ENCODE results near the gene PRKN.

The PRKN gene

DNA sequence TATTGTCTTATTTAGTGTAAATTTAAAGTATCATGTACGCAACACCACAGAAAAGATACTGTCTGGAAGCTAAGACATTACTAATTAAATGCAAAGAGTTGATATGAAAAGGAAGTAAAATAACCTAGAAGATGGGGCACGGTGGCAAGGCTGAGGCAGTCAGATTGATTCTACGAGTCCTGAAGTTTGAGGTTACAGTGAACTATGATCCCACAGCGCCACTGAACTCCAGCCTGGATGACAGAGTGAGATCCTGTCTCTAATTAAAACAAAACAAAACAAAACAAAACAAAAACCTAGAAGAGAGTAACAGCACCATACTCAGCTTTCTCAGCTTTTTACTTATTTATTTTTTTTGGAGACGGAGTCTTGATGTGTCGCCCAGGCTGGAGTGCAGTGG is 199.0 kb downstream of the PRKN start:
- DNase-seq (ENCODE audit: low read depth), result no peak
- TF ChIP-seq, protein P1, sequence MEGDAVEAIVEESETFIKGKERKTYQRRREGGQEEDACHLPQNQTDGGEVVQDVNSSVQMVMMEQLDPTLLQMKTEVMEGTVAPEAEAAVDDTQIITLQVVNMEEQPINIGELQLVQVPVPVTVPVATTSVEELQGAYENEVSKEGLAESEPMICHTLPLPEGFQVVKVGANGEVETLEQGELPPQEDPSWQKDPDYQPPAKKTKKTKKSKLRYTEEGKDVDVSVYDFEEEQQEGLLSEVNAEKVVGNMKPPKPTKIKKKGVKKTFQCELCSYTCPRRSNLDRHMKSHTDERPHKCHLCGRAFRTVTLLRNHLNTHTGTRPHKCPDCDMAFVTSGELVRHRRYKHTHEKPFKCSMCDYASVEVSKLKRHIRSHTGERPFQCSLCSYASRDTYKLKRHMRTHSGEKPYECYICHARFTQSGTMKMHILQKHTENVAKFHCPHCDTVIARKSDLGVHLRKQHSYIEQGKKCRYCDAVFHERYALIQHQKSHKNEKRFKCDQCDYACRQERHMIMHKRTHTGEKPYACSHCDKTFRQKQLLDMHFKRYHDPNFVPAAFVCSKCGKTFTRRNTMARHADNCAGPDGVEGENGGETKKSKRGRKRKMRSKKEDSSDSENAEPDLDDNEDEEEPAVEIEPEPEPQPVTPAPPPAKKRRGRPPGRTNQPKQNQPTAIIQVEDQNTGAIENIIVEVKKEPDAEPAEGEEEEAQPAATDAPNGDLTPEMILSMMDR (IDR thresholded peaks at IDR 0.05; ENCODE audit: insufficient read depth, low read depth, low read length, missing control alignments), result no peak
- no peak overlapping the region for H3K4me3 ChIP-seq (ENCODE audit: low read length)

- H3K4me3 ChIP-seq (ENCODE audit: low read length), result no peak overlapping the region
- no peak for DNase-seq (ENCODE audit: low read depth)
- TF ChIP-seq, protein P1 (IDR thresholded peaks at IDR 0.05; ENCODE audit: insufficient read depth, low read depth, low read length, missing control alignments), result no peak
Observed at GRCh38 chr6:162526960-162527359, 200.6 kb downstream of the PRKN start.

DNA sequence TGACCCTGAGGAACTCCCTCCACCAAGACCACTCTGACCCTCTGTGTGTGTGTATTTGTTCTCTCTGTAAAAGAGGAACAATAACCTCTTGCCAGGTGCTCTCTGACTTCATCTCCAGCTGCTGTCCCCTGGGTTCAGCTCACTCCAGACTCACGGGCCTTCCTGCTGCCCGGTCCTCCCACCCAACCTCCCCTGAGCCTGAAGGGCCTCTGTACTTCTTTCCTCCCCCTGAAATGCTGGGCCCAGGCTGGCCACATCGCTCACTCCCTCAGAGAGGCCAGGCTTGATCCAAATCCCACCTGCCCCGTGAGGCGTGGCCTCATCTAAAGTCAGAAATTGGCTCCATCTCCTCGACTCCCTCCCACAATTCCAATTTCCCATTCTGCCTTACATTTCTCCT is 202.4 kb downstream of the PRKN start:
- no peak overlapping the region for H3K4me3 ChIP-seq (ENCODE audit: low read length)
- TF ChIP-seq, protein P1 (IDR thresholded peaks at IDR 0.05; ENCODE audit: insufficient read depth, low read depth, low read length, missing control alignments), result no peak
- no peak for DNase-seq (ENCODE audit: low read depth)

GRCh38 chr6:162512744-162513143 is 214.8 kb downstream of the PRKN start:
- TF ChIP-seq, protein P1 (IDR thresholded peaks at IDR 0.05; ENCODE audit: insufficient read depth, low read depth, low read length, missing control alignments), result no peak
- no peak for DNase-seq (ENCODE audit: low read depth)
- no peak overlapping the region for H3K4me3 ChIP-seq (ENCODE audit: low read length)

DNA sequence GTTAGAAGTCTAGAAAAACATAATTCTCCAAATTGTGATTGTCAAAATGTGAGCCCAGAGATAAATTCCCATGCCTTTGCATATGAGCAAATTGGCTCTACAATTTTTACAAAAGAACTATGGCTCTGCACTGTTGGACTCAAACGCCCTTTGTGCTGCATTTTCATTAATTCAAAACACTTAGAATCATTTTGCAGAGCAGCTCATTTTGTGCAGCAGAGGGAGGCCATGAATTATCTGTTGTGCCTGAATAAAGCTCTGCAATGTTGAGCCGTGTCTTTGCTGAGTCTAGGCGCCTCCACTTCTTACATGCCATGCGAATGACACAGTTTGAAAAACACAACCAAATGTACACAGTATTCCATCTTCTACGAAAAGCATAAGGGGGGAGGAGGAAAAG is 230.2 kb downstream of the PRKN start:
- H3K4me3 ChIP-seq (ENCODE audit: low read length), result no peak overlapping the region
- no peak for DNase-seq (ENCODE audit: low read depth)
- TF ChIP-seq, protein P1 (IDR thresholded peaks at IDR 0.05; ENCODE audit: insufficient read depth, low read depth, low read length, missing control alignments), result no peak

DNA sequence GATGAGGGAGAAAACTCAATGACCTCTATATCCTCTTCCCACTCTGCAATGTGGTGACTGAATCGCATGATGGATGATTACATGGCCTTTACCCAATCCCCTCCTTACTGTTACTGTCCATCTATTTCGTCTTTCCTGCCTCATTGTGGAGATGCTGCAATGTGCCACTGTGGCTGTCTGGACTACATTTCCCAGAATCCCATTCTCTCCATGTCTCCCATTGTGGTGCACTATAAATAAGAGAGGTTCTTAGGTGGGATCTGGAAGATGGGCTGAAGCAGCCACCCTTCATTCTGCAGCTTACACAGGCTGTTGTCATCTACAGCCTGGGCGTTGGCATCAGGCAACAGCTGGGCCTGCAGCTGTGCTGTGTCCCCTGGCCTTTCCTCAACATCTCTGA is 233.6 kb downstream of the PRKN start:
- TF ChIP-seq, protein P1 (IDR thresholded peaks at IDR 0.05; ENCODE audit: insufficient read depth, low read depth, low read length, missing control alignments), result no peak
- no peak overlapping the region for H3K4me3 ChIP-seq (ENCODE audit: low read length)

DNA sequence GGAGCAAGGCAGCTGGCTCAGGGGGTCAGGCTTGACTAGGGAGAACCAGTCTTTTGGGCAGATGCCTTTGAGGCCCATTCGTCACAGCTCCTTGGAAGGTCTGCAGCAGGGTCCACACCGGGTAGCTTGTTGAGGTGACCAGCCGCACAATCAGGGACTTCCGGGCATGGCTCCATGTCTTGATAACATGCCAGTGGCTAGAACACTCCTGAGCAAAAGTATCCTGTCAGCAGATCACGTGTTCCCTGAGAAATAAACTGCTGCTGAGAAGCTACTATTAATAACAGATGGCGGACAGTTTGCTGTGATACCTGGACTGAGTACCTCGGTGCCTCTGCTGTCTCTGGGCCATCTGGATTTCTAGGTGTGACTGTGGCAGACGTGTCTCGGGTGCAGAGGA is 235.9 kb downstream of the PRKN start:
- TF ChIP-seq, protein P1 (IDR thresholded peaks at IDR 0.05; ENCODE audit: insufficient read depth, low read depth, low read length, missing control alignments), result no peak
- DNase-seq (ENCODE audit: low read depth), result no peak
- H3K4me3 ChIP-seq (ENCODE audit: low read length), result no peak overlapping the region

More for the DNA sequence above, 233.6 kb downstream of the PRKN start:
- DNase-seq (ENCODE audit: low read depth), result no peak

All from epithelial cell of esophagus (primary cell).